ENCODE data around the gene LRTM1.

LRTM1 gene

DNA sequence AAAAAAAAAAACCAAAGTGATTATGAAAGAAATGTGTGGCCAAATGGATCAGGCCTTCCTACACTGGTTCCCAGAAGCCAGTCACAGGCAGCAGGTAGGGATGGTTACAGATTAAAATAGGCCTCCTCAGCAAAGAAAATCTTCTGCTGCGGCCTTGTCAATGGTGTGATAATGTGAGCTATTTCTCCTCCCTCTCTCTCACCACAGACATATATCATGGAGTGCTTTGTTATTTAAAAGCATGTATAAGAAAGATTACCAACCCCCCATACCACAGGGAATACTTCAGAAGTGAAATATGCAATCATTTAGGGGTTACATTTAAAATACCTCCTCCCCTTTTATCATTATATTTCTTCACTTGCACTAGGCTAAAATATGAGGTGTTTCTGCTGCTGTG lies 32.2 kb upstream of the LRTM1 start:
- Histone ChIP-seq H3K9me3 (no peaks in the 10 kb centered on the region), H3K4me1 (no peaks in the 10 kb centered on the region), H3K4me3 (ENCODE audit: low read depth, low read length) (no peak overlapping the region), H3K36me3 (no peaks in the 10 kb centered on the region), H3K27me3 (no peaks in the 10 kb centered on the region)
- TF ChIP-seq, protein P1, sequence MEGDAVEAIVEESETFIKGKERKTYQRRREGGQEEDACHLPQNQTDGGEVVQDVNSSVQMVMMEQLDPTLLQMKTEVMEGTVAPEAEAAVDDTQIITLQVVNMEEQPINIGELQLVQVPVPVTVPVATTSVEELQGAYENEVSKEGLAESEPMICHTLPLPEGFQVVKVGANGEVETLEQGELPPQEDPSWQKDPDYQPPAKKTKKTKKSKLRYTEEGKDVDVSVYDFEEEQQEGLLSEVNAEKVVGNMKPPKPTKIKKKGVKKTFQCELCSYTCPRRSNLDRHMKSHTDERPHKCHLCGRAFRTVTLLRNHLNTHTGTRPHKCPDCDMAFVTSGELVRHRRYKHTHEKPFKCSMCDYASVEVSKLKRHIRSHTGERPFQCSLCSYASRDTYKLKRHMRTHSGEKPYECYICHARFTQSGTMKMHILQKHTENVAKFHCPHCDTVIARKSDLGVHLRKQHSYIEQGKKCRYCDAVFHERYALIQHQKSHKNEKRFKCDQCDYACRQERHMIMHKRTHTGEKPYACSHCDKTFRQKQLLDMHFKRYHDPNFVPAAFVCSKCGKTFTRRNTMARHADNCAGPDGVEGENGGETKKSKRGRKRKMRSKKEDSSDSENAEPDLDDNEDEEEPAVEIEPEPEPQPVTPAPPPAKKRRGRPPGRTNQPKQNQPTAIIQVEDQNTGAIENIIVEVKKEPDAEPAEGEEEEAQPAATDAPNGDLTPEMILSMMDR (IDR thresholded peaks at IDR 0.05; ENCODE audit: low read depth, low read length): no peak
- DNase-seq: no peak

DNA sequence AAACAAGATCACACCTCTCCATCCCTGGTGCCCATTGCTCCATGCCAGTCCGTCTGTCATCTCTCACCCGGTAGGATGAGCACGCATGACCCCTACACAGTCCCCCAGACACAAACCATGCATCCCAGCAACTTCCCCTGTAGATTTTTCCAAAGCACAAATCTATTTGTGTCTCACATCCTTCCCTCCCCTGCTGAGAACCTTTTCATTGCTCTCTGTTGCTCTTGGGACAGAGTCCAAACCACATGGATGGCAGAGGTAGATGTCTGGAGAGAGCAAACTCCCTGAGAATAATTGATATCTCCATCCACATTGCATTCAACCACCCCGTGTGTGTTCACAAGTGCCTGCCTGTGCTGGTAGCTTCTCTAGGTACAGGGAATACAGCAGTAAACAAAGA lies 29.9 kb upstream of the LRTM1 start:
- TF ChIP-seq, protein P1 (IDR thresholded peaks at IDR 0.05; ENCODE audit: low read depth, low read length): no peak
- no peak overlapping the region for H3K4me3 ChIP-seq (ENCODE audit: low read depth, low read length)
- no peaks in the 10 kb centered on the region for H3K4me1 ChIP-seq
- H3K9me3 ChIP-seq: no peaks in the 10 kb centered on the region
- DNase-seq: no peak
- H3K27me3 ChIP-seq: no peaks in the 10 kb centered on the region
- no peaks in the 10 kb centered on the region for H3K36me3 ChIP-seq

GRCh38 chr3:54955941-54956340 lies 28.1 kb upstream of the LRTM1 start:
- Histone ChIP-seq H3K4me1 (no peaks in the 10 kb centered on the region), H3K36me3 (no peaks in the 10 kb centered on the region), H3K9me3 (no peaks in the 10 kb centered on the region), H3K27me3 (no peaks in the 10 kb centered on the region), H3K4me3 (ENCODE audit: low read depth, low read length) (no peak overlapping the region)
- TF ChIP-seq, protein P1 (IDR thresholded peaks at IDR 0.05; ENCODE audit: low read depth, low read length): no peak
- DNase-seq: no peak

DNA sequence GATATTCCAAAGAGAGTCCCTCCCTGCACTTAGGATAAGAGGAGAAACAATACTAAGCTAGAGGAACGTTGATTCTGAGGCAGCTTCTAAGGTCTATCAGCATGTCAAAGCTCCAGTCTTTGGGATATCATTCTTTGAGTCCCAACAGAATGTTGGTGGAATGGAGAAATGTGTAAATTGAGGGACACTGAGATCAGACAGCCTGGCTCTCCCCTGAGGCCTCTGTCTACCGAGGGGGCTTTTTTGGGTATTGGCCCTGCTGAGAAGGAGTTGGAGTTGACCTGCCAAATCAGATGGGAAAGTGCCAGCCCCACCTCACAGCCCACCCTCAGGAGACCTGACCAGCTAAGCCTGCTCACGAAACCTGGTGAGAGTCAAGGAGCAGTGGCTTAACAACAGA lies 27.6 kb upstream of the LRTM1 start:
- no peaks in the 10 kb centered on the region for H3K36me3 ChIP-seq
- TF ChIP-seq, protein P1 (IDR thresholded peaks at IDR 0.05; ENCODE audit: low read depth, low read length): no peak
- no peak overlapping the region for H3K4me3 ChIP-seq (ENCODE audit: low read depth, low read length)
- no peaks in the 10 kb centered on the region for H3K27me3 ChIP-seq
- H3K4me1 ChIP-seq: no peaks in the 10 kb centered on the region
- DNase-seq: no peak
- H3K9me3 ChIP-seq: no peaks in the 10 kb centered on the region

- no peaks in the 10 kb centered on the region for H3K27me3 ChIP-seq
- no peak overlapping the region for H3K4me3 ChIP-seq (ENCODE audit: low read depth, low read length)
- H3K36me3 ChIP-seq: no peaks in the 10 kb centered on the region
- TF ChIP-seq, protein P1 (IDR thresholded peaks at IDR 0.05; ENCODE audit: low read depth, low read length): no peak
- H3K4me1 ChIP-seq: no peaks in the 10 kb centered on the region
- no peaks in the 10 kb centered on the region for H3K9me3 ChIP-seq
- no peak for DNase-seq
Measured at GRCh38 chr3:54954521-54954920, 26.7 kb upstream of the LRTM1 start.

- no peaks in the 10 kb centered on the region for H3K27me3 ChIP-seq
- no peaks in the 10 kb centered on the region for H3K4me1 ChIP-seq
- TF ChIP-seq, protein P1 (IDR thresholded peaks at IDR 0.05; ENCODE audit: low read depth, low read length): no peak
- no peak overlapping the region for H3K4me3 ChIP-seq (ENCODE audit: low read depth, low read length)
- no peak for DNase-seq
- no peaks in the 10 kb centered on the region for H3K9me3 ChIP-seq
- no peaks in the 10 kb centered on the region for H3K36me3 ChIP-seq
Measured at GRCh38 chr3:54954022-54954421, 26.2 kb upstream of the LRTM1 start.
